Measurements from ENCODE around the gene TSHZ2. TPM values are rescaled to one million over a fixed set of nuclear protein-coding genes. Genes with fewer than 3 reads are reported as not detected.

The TSHZ2 gene
- total RNA-seq, 1 experiment from 2014 or later: 0.20 TPM

DNA sequence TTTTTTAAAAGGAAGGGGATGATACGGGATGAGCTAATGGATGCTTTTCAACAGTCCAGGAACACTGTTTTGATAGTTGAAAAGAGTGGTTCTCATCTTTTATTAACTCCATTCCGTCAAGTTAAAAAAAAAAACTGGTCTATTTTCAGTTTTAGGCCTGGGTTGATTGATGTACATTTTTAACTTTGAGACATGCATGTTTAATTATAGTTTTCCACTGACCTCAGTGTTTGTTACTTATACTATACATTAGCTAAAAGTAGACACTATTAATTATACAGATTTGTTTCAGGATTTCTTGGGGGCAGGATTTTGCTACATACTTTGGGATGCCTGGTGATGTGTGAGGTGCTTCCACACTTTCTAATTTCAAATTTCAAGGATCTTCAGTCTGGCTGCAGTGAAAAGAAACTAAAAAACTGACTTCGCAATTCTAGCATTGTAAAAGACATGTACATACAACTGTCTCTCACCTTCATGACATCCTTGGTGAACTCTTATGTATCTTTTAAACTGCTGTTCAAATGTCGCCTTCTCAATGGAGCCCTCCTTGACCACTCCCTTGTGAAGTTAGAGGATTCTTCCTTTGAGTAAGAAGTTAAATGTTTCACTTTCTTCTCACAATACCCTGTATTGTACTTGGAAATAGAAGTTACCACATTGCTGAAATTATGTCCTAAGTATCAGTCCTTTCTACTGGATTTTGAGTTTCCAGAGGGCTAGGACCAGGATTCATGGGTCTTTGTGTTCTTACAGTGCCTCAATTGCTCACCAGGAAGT is 101.7 kb downstream of the TSHZ2 start:
- Mint-ChIP-seq H3K9me3 (no peaks in the 10 kb centered on the region), H3K36me3 (no peaks in the 10 kb centered on the region), H3K27ac (no peak overlapping the region), H3K4me1 (peaks cover 5% of the 10 kb centered on the region; the same call in 1 of the 2 replicates), H3K4me3 (no peak overlapping the region), H3K27me3 (ENCODE audit: low read depth) (no peaks in the 10 kb centered on the region)
- CTCF ChIA-PET: interaction anchor here (0.5 to 0.6 kb wide), 2 partner anchors 64 to 474 kb away, joined by 3 read pairs; no protein-coding TSS in a partner anchor
- no peak for ATAC-seq
- POLR2A ChIA-PET: no interaction called here
- no peak for TF ChIP-seq CREM (CRISPR knock-in tag; IDR thresholded peaks at IDR 0.05)
- TF ChIP-seq ZNF416 (CRISPR knock-in tag; IDR thresholded peaks at IDR 0.05): no peak
- TF ChIP-seq NFE2L1 (CRISPR knock-in tag; IDR thresholded peaks at IDR 0.05): no peak
- no peak for TF ChIP-seq TEAD4 (CRISPR knock-in tag; IDR thresholded peaks at IDR 0.05)
- TF ChIP-seq FOXJ3 (CRISPR knock-in tag; IDR thresholded peaks at IDR 0.05; ENCODE audit: borderline replicate concordance): no peak
- TF ChIP-seq RELA (CRISPR knock-in tag; IDR thresholded peaks at IDR 0.05; ENCODE audit: borderline replicate concordance): no peak
- no peak for TF ChIP-seq ZNF423 (CRISPR knock-in tag; IDR thresholded peaks at IDR 0.05)
- TF ChIP-seq ZNF138 (CRISPR knock-in tag; conservative IDR thresholded peaks at IDR 0.05): no peak
- no peak for TF ChIP-seq ZNF512 (CRISPR knock-in tag; IDR thresholded peaks at IDR 0.05; ENCODE audit: borderline replicate concordance)
- TF ChIP-seq TP53 (CRISPR knock-in tag; IDR thresholded peaks at IDR 0.05): no peak
- TF ChIP-seq JAZF1 (CRISPR knock-in tag; IDR thresholded peaks at IDR 0.05): no peak
- no peak for TF ChIP-seq ZNF281 (CRISPR knock-in tag; IDR thresholded peaks at IDR 0.05)
- no peak for TF ChIP-seq ZNF671 (CRISPR knock-in tag; IDR thresholded peaks at IDR 0.05)
- no peak for TF ChIP-seq CTCF (IDR thresholded peaks at IDR 0.05)
- TF ChIP-seq SMAD4 (CRISPR knock-in tag; IDR thresholded peaks at IDR 0.05): no peak
- no peak for DNase-seq (ENCODE audit: low spot score)

DNA sequence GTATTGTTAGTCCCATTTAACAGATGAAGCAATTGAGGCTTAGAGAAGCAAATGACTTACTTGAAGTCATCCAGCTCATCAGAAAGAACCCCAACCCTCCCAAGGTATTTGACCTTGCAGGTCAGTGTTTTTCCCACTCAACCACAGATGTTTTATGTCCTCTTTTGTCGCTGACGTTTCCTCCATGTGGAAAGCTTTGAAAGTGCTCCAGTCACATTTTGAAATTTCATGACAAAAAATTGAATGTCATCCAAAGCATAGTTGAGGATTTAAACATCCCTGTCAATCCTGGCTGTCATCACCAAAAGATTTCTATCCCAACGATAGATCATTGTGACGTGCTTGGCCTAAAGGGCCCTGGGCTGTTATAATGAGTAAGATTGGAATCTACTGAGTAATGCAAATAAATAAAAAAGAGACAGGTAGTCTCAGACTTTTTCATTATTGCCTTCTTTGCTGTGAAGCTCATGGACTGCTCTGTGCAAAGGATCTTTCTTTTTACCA is 102.7 kb downstream of the TSHZ2 start:
- Mint-ChIP-seq H3K36me3 (no peaks in the 10 kb centered on the region), H3K9me3 (no peaks in the 10 kb centered on the region), H3K4me1 (peaks cover 5% of the 10 kb centered on the region; the same call in 1 of the 2 replicates), H3K4me3 (no peak overlapping the region), H3K27me3 (ENCODE audit: low read depth) (no peaks in the 10 kb centered on the region), H3K27ac (no peak overlapping the region)
- ChIA-PET CTCF (interaction anchor here (0.6 kb wide), 1 partner anchor 473 kb away, joined by 3 read pairs; no protein-coding TSS in a partner anchor), POLR2A (no interaction called here)
- ATAC-seq (no peak), DNase-seq (ENCODE audit: low spot score) (no peak)
- no peak for TF ChIP-seq RORB (CRISPR knock-in tag; IDR thresholded peaks at IDR 0.05)
- TF ChIP-seq ZNF263 (CRISPR knock-in tag; IDR thresholded peaks at IDR 0.05; ENCODE audit: low read depth): no peak
- no peak for TF ChIP-seq MXD4 (CRISPR knock-in tag; IDR thresholded peaks at IDR 0.05; ENCODE audit: borderline replicate concordance)
- no peak for TF ChIP-seq SMAD4 (CRISPR knock-in tag; IDR thresholded peaks at IDR 0.05)
- TF ChIP-seq, protein P1, sequence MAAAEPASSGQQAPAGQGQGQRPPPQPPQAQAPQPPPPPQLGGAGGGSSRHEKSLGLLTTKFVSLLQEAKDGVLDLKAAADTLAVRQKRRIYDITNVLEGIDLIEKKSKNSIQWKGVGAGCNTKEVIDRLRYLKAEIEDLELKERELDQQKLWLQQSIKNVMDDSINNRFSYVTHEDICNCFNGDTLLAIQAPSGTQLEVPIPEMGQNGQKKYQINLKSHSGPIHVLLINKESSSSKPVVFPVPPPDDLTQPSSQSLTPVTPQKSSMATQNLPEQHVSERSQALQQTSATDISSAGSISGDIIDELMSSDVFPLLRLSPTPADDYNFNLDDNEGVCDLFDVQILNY (CRISPR knock-in tag; IDR thresholded peaks at IDR 0.05): no peak
- no peak for TF ChIP-seq ZNF232 (CRISPR knock-in tag; IDR thresholded peaks at IDR 0.05)
- TF ChIP-seq, protein P2, sequence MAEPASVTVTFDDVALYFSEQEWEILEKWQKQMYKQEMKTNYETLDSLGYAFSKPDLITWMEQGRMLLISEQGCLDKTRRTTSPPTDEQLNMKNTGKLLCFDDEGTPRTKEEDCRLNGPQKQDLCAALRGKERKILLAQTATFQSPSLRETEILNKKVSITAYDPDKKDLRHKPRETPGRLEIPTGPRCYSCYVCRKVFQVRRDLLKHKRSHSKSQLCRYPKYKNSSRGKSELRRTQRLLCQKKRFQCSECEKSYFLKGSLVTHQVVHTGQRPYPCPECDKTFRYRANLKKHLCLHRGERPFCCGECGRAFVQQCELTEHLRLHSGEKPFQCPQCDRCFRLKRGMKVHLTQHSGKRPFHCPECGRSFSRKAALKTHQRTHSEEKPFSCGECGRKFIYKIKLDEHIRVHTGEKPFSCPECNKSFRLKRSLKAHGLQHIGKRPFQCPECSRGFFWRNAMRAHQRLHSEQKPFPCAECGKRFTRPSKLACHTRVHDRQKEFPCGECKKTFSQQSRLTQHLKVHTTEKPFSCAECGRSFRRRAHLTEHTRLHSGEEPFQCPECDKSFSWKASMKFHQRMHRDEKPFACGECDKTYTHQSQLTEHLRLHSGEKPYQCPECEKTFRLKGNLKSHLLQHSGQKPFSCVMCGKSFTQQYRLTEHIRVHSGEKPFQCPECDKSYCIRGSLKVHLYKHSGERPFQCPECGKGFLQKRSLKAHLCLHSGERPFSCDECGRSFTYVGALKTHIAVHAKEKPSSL (CRISPR knock-in tag; conservative IDR thresholded peaks at IDR 0.05): no peak
- no peak for TF ChIP-seq MYBL2 (CRISPR knock-in tag; IDR thresholded peaks at IDR 0.05)
- no peak for TF ChIP-seq KAT7 (CRISPR knock-in tag; IDR thresholded peaks at IDR 0.05; ENCODE audit: borderline replicate concordance)
- TF ChIP-seq NFE2L1 (CRISPR knock-in tag; IDR thresholded peaks at IDR 0.05): no peak
- TF ChIP-seq ZNF219 (CRISPR knock-in tag; IDR thresholded peaks at IDR 0.05; ENCODE audit: borderline replicate concordance): no peak
- no peak for TF ChIP-seq GABPB1 (CRISPR knock-in tag; IDR thresholded peaks at IDR 0.05)

Measured in WTC11 (cell line).